Lower leg skin (tissue), 4 donors: Measurements from ENCODE around the gene ARRB2. TPM values are rescaled to one million over a fixed set of nuclear protein-coding genes. Genes with fewer than 3 reads are reported as not detected.

Source experiments
- DNase-seq, 2 donors: peaks; one replicate each; pipeline ENCODE4 v3.0.0-alpha.2; 2019; ENCODE audit warnings: low spot score in 2 of 2
- H3K4me3 ChIP-seq: fragments of 200-600 bp; sonication (generic); 2 replicates; pipeline ENCODE4 v1.5.1; 2017; ENCODE audit warnings: mild to moderate bottlenecking, low read depth; ENCODE audit not compliant: poor library complexity, severe bottlenecking
- CTCF ChIP-seq, 3 donors: fragments of 450-650 bp; IDR thresholded peaks; one replicate each; pipeline ENCODE4 v1.5.1; 2016; ENCODE audit warnings: antibody characterized with exemption in 3 of 3, mild to moderate bottlenecking in 3 of 3, moderate library complexity in 2 of 3
- POLR2A ChIP-seq, 2 donors: fragments of 450-650 bp; IDR thresholded peaks; one replicate each; pipeline ENCODE4 v1.6.1; 2016 to 2017; ENCODE audit warnings: antibody characterized with exemption in 2 of 2, mild to moderate bottlenecking in 1 of 2, moderate library complexity in 1 of 2
- WGBS, 2 donors: methylation state at CpG; one replicate each; pipeline ENCODE4 v1.1.5; 2018; 5-methylcytosine and 5-hydroxymethylcytosine counted together
- intact Hi-C: fragments of 100-400 bp; cut with DNase I; formaldehyde crosslinking; loops from one replicate; pipeline ENCODE4 v1.15.0; 2023; ENCODE audit warnings: low total_unique reads
- total RNA-seq, 4 donors: library from RNA; depleted of rRNA; stranded (reverse); fragments of >200 nt; gene quantifications; one replicate each; pipeline ENCODE4 v1.1.0, GENCODE V29; 2016

Gene ARRB2
- total RNA-seq, 4 donors from 2014 or later = 8.5 to 16.4 (median 11.8) TPM

- intact Hi-C loops = no loop called here
- WGBS, 2 donors = 96% methylated on average over 15 of the region's 15 CpGs
- TF ChIP-seq CTCF (IDR thresholded peaks at IDR 0.05) = no peak
- TF ChIP-seq POLR2A (IDR thresholded peaks at IDR 0.05) = no peak
- DNase-seq = no peak
- H3K4me3 ChIP-seq = no peak overlapping the region
Measured at GRCh38 chr17:4704991-4705390, 5.4 kb upstream of the ARRB2 start.

GRCh38 chr17:4706121-4706520 is 4.3 kb upstream of the ARRB2 start:
- DNase-seq = no peak
- intact Hi-C loops = no loop called here
- TF ChIP-seq CTCF (IDR thresholded peaks at IDR 0.05) (no peak), POLR2A (IDR thresholded peaks at IDR 0.05) (no peak)
- H3K4me3 ChIP-seq = no peak overlapping the region
- 80 to 82% methylated on average over 7 of the region's 7 CpGs for WGBS, 2 donors

GRCh38 chr17:4708436-4708835 is 2.0 kb upstream of the ARRB2 start:
- TF ChIP-seq POLR2A (IDR thresholded peaks at IDR 0.05) = no peak
- TF ChIP-seq CTCF (IDR thresholded peaks at IDR 0.05) = no peak
- WGBS, 2 donors = 73 to 76% methylated on average over 7 to 8 of the region's 8 CpGs
- intact Hi-C loops = no loop called here
- no peak for DNase-seq
- H3K4me3 ChIP-seq = no peak overlapping the region

GRCh38 chr17:4710693-4711634 is 532 bp downstream of the ARRB2 start:
- peak; percentile 34 to 90 for DNase-seq
- intact Hi-C loops = no loop called here
- no peak for TF ChIP-seq POLR2A (IDR thresholded peaks at IDR 0.05)
- no peak for TF ChIP-seq CTCF (IDR thresholded peaks at IDR 0.05)
- peak overlapping the region; percentile 73 for H3K4me3 ChIP-seq
- 7 to 15% methylated on average over 32 to 56 of the region's 57 CpGs for WGBS, 2 donors

- no peak overlapping the region for H3K4me3 ChIP-seq
- peak in 1 of 2 donors; percentile 59 for DNase-seq
- intact Hi-C loops = no loop called here
- no peak for TF ChIP-seq POLR2A (IDR thresholded peaks at IDR 0.05)
- no peak for TF ChIP-seq CTCF (IDR thresholded peaks at IDR 0.05)
- WGBS, 2 donors = 54 to 59% methylated on average over 6 of the region's 6 CpGs
Measured at GRCh38 chr17:4711661-4712181, 1.3 kb downstream of the ARRB2 start.
